HepG2 (cell line): Measurements from ENCODE around the gene EPHX1. TPM values are rescaled to one million over a fixed set of nuclear protein-coding genes. Genes with fewer than 3 reads are reported as not detected.

Source experiments
- KIAA2018 ChIP-seq: sonication (generic); formaldehyde crosslinking; IDR thresholded peaks from 2 replicates; pipeline ENCODE4 v1.5.0; 2020; ENCODE audit warnings: mild to moderate bottlenecking, missing genetic modification reagents, borderline replicate concordance
- KLF12 ChIP-seq: sonication (generic); formaldehyde crosslinking; IDR thresholded peaks from 2 replicates; pipeline ENCODE4 v1.4.0; 2020; ENCODE audit warnings: missing genetic modification reagents, borderline replicate concordance
- MED13 ChIP-seq: sonication (generic); formaldehyde crosslinking; IDR thresholded peaks from 2 replicates; pipeline ENCODE4 v1.5.0; 2020; ENCODE audit warnings: missing genetic modification reagents
- NCOA1 ChIP-seq: sonication (generic); formaldehyde crosslinking; IDR thresholded peaks from 2 replicates; pipeline ENCODE4 v1.9.0; 2021; ENCODE audit warnings: missing genetic modification reagents
- PAF1 ChIP-seq: IDR thresholded peaks from 2 replicates; pipeline ENCODE4 v1.6.1; 2016; ENCODE audit warnings: missing genetic modification reagents, missing compliant biosample characterization
- PRDM10 ChIP-seq: sonication (generic); formaldehyde crosslinking; IDR thresholded peaks from 2 replicates; pipeline ENCODE4 v1.4.0; 2020; ENCODE audit warnings: low read depth, missing genetic modification reagents
- SMAD9 ChIP-seq: sonication (generic); formaldehyde crosslinking; IDR thresholded peaks from 2 replicates; pipeline ENCODE4 v1.5.1; 2020; ENCODE audit warnings: mild to moderate bottlenecking, missing genetic modification reagents
- SP4 ChIP-seq: sonication (generic); formaldehyde crosslinking; IDR thresholded peaks from 2 replicates; pipeline ENCODE4 v1.8.1; 2023; ENCODE audit warnings: mild to moderate bottlenecking, missing genetic modification reagents
- ZNF362 ChIP-seq: sonication (generic); formaldehyde crosslinking; IDR thresholded peaks from 2 replicates; pipeline ENCODE4 v1.4.0; 2020; ENCODE audit warnings: missing genetic modification reagents, mild to moderate bottlenecking, borderline replicate concordance
- ZNF503 ChIP-seq: sonication (generic); formaldehyde crosslinking; IDR thresholded peaks from 2 replicates; pipeline ENCODE4 v1.4.0; 2020; ENCODE audit warnings: missing genetic modification reagents
- ZNF547 ChIP-seq: sonication (generic); formaldehyde crosslinking; IDR thresholded peaks from 2 replicates; pipeline ENCODE4 v1.5.1; 2020; ENCODE audit warnings: mild to moderate bottlenecking, missing genetic modification reagents
- ZNF619 ChIP-seq: sonication (generic); formaldehyde crosslinking; IDR thresholded peaks from 2 replicates; pipeline ENCODE4 v1.4.0; 2020; ENCODE audit warnings: mild to moderate bottlenecking, missing genetic modification reagents
- ZNF629 ChIP-seq: sonication (generic); formaldehyde crosslinking; conservative IDR thresholded peaks from 2 replicates; pipeline ENCODE4 v1.5.0; 2020; ENCODE audit warnings: missing genetic modification reagents
- polyA plus RNA-seq, 8 experiments: library from polyadenylated mRNA; depleted of rRNA in 3 of 8; stranded (reverse) in 7 of 8; unstranded in 1 of 8; fragments of >200 nt; fragmentation: Illumina TruSeq in 4 of 8; extraction: Trizol in 4 of 8; gene quantifications; 2 replicates each; pipeline versions ENCODE4 v1.2.1 to v1.2.3, GENCODE V29; 2011 to 2016; ENCODE audit warnings: low read depth in 4 of 8, missing spikeins in 1 of 8, mixed read lengths in 1 of 8; ENCODE audit not compliant: insufficient read depth in 1 of 8
- total RNA-seq, 5 experiments: library from RNA; depleted of rRNA; stranded (reverse); fragments of >200 nt; fragmentation: Illumina TruSeq; extraction: Trizol; gene quantifications; 2 replicates each; pipeline ENCODE4 v1.2.3, GENCODE V29; 2016; ENCODE audit warnings: low read depth in 1 of 5

EPHX1 gene
- total and polyA plus RNA-seq, 2 of the 13 experiments (the other 11 are each of a cell fraction or from before 2014, with no cell fraction given), result 27.7 to 36.5 TPM

- TF ChIP-seq KIAA2018 (CRISPR knock-in tag), result no peak
- no peak for TF ChIP-seq PRDM10 (CRISPR knock-in tag)
- no peak for TF ChIP-seq MED13 (CRISPR knock-in tag)
- peak; percentile 37; the same call in 1 of the 2 replicates for TF ChIP-seq ZNF362
- no peak for TF ChIP-seq ZNF629 (CRISPR knock-in tag)
- 0 out of 2 replicates have a peak, but pooled peaks have one; percentile 19 for TF ChIP-seq SP4 (CRISPR knock-in tag)
- no peak for TF ChIP-seq NCOA1 (CRISPR knock-in tag)
- TF ChIP-seq KLF12 (CRISPR knock-in tag), result no peak
- TF ChIP-seq PAF1 (CRISPR knock-in tag), result no peak
- no peak for TF ChIP-seq SMAD9 (CRISPR knock-in tag)
- TF ChIP-seq ZNF619 (CRISPR knock-in tag), result no peak
- TF ChIP-seq ZNF547 (CRISPR knock-in tag), result no peak
- no peak; the same call in 1 of the 2 replicates for TF ChIP-seq ZNF503 (CRISPR knock-in tag)
Measured at GRCh38 chr1:225767634-225768540, 42.0 kb upstream of the EPHX1 start (continued).
